ENCODE measurements around the gene UVSSA. TPM values are rescaled to one million over a fixed set of nuclear protein-coding genes. Genes with fewer than 3 reads are reported as not detected.
"Not testable (repeated sequence)": the region's sequence is repeated elsewhere in the genome, so short reads cannot be mapped to it uniquely, and the experiment has no call there.

The UVSSA gene
- polyA plus RNA-seq, 1 of the 3 experiments (the other 2 are of a cell fraction): 14.9 TPM

GRCh38 chr4:1334579-1334895 lies 12.5 kb upstream of the UVSSA start:
- ChIA-PET POLR2A (no interaction called here), CTCF (no interaction called here)
- no peaks in the 10 kb centered on the region for H3F3A ChIP-seq (replicated peaks; ENCODE audit: insufficient read depth)
- no peaks in the 10 kb centered on the region for H4K20me1 ChIP-seq (ENCODE audit: insufficient read depth)
- H3K27ac ChIP-seq (ENCODE audit: low read depth in 2 of 2, low read length in 1 of 2): no peak overlapping the region
- peaks cover 18 to 51% of the 10 kb centered on the region in 2 experiments for H3K36me3 ChIP-seq (replicated peaks in 1 of 2; ENCODE audit: control insufficient read depth in 1 of 2, insufficient read depth in 2 of 2, low read length in 1 of 2)
- H3K27me3 ChIP-seq (ENCODE audit: insufficient read depth): no peaks in the 10 kb centered on the region
- no peaks in the 10 kb centered on the region for H3K9me2 ChIP-seq
- DNase-seq: no peak
- 94% methylated on average over 6 of the region's 6 CpGs for WGBS (ENCODE audit: low lambda C conversion rate)
- H3K4me2 ChIP-seq: no peak overlapping the region
- H2AFZ ChIP-seq (ENCODE audit: low read depth): no peak overlapping the region
- no peaks in the 10 kb centered on the region for H3K4me1 ChIP-seq (ENCODE audit: control insufficient read depth in 1 of 2, insufficient read depth in 2 of 2, low read depth in 1 of 2, low read length in 1 of 2)
- TF ChIP-seq RFX5 (IDR thresholded peaks at IDR 0.05; ENCODE audit: low read length): no peak
- no peak for TF ChIP-seq IRF3 (IDR thresholded peaks at IDR 0.05; ENCODE audit: low read depth, low read length)
- TF ChIP-seq, protein P1, sequence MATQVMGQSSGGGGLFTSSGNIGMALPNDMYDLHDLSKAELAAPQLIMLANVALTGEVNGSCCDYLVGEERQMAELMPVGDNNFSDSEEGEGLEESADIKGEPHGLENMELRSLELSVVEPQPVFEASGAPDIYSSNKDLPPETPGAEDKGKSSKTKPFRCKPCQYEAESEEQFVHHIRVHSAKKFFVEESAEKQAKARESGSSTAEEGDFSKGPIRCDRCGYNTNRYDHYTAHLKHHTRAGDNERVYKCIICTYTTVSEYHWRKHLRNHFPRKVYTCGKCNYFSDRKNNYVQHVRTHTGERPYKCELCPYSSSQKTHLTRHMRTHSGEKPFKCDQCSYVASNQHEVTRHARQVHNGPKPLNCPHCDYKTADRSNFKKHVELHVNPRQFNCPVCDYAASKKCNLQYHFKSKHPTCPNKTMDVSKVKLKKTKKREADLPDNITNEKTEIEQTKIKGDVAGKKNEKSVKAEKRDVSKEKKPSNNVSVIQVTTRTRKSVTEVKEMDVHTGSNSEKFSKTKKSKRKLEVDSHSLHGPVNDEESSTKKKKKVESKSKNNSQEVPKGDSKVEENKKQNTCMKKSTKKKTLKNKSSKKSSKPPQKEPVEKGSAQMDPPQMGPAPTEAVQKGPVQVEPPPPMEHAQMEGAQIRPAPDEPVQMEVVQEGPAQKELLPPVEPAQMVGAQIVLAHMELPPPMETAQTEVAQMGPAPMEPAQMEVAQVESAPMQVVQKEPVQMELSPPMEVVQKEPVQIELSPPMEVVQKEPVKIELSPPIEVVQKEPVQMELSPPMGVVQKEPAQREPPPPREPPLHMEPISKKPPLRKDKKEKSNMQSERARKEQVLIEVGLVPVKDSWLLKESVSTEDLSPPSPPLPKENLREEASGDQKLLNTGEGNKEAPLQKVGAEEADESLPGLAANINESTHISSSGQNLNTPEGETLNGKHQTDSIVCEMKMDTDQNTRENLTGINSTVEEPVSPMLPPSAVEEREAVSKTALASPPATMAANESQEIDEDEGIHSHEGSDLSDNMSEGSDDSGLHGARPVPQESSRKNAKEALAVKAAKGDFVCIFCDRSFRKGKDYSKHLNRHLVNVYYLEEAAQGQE (IDR thresholded peaks at IDR 0.05; ENCODE audit: low read depth, low read length): no peak
- TF ChIP-seq GABPA (IDR thresholded peaks at IDR 0.05; ENCODE audit: low read depth): no peak
- TF ChIP-seq TEAD4 (IDR thresholded peaks at IDR 0.05; ENCODE audit: borderline replicate concordance, insufficient read depth): no peak
- no peak for TF ChIP-seq CHD2 (IDR thresholded peaks at IDR 0.05; ENCODE audit: low read length, partially characterized antibody)
- TF ChIP-seq SIN3A (IDR thresholded peaks at IDR 0.05; ENCODE audit: borderline replicate concordance, low read depth, low read length): no peak
- TF ChIP-seq NFIC (IDR thresholded peaks at IDR 0.05; ENCODE audit: borderline replicate concordance): no peak
- no peak for TF ChIP-seq PBX3 (IDR thresholded peaks at IDR 0.05)
- no peak for TF ChIP-seq CTCF (IDR thresholded peaks at IDR 0.05)
- no peak for TF ChIP-seq FOSL2 (IDR thresholded peaks at IDR 0.05; ENCODE audit: borderline replicate concordance, low read depth)
- TF ChIP-seq MXI1 (IDR thresholded peaks at IDR 0.05; ENCODE audit: low read depth, low read length): no peak
- no peak for TF ChIP-seq USF2 (IDR thresholded peaks at IDR 0.05; ENCODE audit: borderline replicate concordance, low read depth, low read length)
- no peak for TF ChIP-seq TCF12 (IDR thresholded peaks at IDR 0.05)
- TF ChIP-seq POLR2AphosphoS5 (IDR thresholded peaks at IDR 0.05; ENCODE audit: low read depth, low read length): no peak
- no peaks in the 10 kb centered on the region for H3K9me3 ChIP-seq
- no peak overlapping the region for H3K4me3 ChIP-seq (ENCODE audit: low read depth in 2 of 2, low read length in 1 of 2)
- H3K9ac ChIP-seq: no peak overlapping the region
- H3K79me2 ChIP-seq (ENCODE audit: insufficient read depth): peaks cover 15% of the 10 kb centered on the region

- H3K9me2 ChIP-seq; H3K4me1 ChIP-seq (ENCODE audit: control insufficient read depth in 1 of 2, insufficient read depth in 2 of 2, low read depth in 1 of 2, low read length in 1 of 2); H3K27me3 ChIP-seq (ENCODE audit: insufficient read depth); CTCF ChIA-PET; H3F3A ChIP-seq (replicated peaks; ENCODE audit: insufficient read depth); H3K27ac ChIP-seq (ENCODE audit: low read depth in 2 of 2, low read length in 1 of 2); DNase-seq; H3K4me3 ChIP-seq (ENCODE audit: low read depth in 2 of 2, low read length in 1 of 2); H3K9me3 ChIP-seq; H3K79me2 ChIP-seq (ENCODE audit: insufficient read depth); H2AFZ ChIP-seq (ENCODE audit: low read depth); H3K4me2 ChIP-seq; H4K20me1 ChIP-seq (ENCODE audit: insufficient read depth); H3K9ac ChIP-seq; POLR2A ChIA-PET: not testable (repeated sequence)
- peaks cover 25 to 59% of the 10 kb centered on the region in 2 experiments for H3K36me3 ChIP-seq (replicated peaks in 1 of 2; ENCODE audit: control insufficient read depth in 1 of 2, insufficient read depth in 2 of 2, low read length in 1 of 2)
- WGBS (ENCODE audit: low lambda C conversion rate): 98% methylated on average over 2 of the region's 4 CpGs
Observed at GRCh38 chr4:1335193-1335883, 11.7 kb upstream of the UVSSA start.

Measured in SK-N-SH (cell line).